Measurements from ENCODE around the gene PPP1CB.
A peak's percentile ranks its signal among the peaks of the same experiment; 100 is the strongest.

The PPP1CB gene

GRCh38 chr2:28745876-28746275, 5.8 kb upstream of the PPP1CB start:
- Histone ChIP-seq H3K9me3 (ENCODE audit: severe bottlenecking) (no peaks in the 10 kb centered on the region), H3K4me3 (ENCODE audit: low read depth, low read length) (no peak overlapping the region), H3K36me3 (no peaks in the 10 kb centered on the region), H3K27me3 (ENCODE audit: insufficient read depth, low read depth, severe bottlenecking) (no peaks in the 10 kb centered on the region), H3K27ac (no peak overlapping the region)
- no peak for DNase-seq
- TF ChIP-seq, protein P1, sequence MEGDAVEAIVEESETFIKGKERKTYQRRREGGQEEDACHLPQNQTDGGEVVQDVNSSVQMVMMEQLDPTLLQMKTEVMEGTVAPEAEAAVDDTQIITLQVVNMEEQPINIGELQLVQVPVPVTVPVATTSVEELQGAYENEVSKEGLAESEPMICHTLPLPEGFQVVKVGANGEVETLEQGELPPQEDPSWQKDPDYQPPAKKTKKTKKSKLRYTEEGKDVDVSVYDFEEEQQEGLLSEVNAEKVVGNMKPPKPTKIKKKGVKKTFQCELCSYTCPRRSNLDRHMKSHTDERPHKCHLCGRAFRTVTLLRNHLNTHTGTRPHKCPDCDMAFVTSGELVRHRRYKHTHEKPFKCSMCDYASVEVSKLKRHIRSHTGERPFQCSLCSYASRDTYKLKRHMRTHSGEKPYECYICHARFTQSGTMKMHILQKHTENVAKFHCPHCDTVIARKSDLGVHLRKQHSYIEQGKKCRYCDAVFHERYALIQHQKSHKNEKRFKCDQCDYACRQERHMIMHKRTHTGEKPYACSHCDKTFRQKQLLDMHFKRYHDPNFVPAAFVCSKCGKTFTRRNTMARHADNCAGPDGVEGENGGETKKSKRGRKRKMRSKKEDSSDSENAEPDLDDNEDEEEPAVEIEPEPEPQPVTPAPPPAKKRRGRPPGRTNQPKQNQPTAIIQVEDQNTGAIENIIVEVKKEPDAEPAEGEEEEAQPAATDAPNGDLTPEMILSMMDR (IDR thresholded peaks at IDR 0.05; ENCODE audit: low read depth, low read length) = no peak

- TF ChIP-seq, protein P1 (IDR thresholded peaks at IDR 0.05; ENCODE audit: low read depth, low read length) = no peak
- Histone ChIP-seq H3K9me3 (ENCODE audit: severe bottlenecking) (no peaks in the 10 kb centered on the region), H3K27me3 (ENCODE audit: insufficient read depth, low read depth, severe bottlenecking) (no peaks in the 10 kb centered on the region), H3K36me3 (no peaks in the 10 kb centered on the region), H3K27ac (no peak overlapping the region), H3K4me3 (ENCODE audit: low read depth, low read length) (no peak overlapping the region)
- no peak for DNase-seq
Measured at GRCh38 chr2:28746429-28747111, 5.1 kb upstream of the PPP1CB start.

DNA sequence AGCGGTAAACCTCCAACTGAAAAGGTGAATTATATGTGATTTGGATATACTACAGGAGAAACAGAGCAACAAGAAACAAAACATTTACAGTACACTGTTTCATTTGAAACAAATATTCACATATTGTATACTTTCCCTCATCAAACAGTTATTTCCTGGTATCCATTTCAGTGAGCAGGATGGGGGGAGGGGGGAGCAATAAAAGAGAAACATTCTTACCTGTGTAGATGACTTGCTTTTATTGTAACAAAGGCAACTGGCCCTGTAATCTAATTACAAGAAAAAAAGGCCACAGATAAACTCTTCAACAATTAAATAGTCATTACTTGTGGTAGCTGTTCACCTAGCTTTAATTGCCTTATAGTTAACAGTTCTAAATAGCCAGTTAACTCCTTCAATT, 3.9 kb upstream of the PPP1CB start:
- TF ChIP-seq, protein P1 (IDR thresholded peaks at IDR 0.05; ENCODE audit: low read depth, low read length) = no peak
- Histone ChIP-seq H3K27ac (no peak overlapping the region), H3K36me3 (peaks cover 6% of the 10 kb centered on the region), H3K4me3 (ENCODE audit: low read depth, low read length) (no peak overlapping the region), H3K9me3 (ENCODE audit: severe bottlenecking) (no peaks in the 10 kb centered on the region), H3K27me3 (ENCODE audit: insufficient read depth, low read depth, severe bottlenecking) (no peaks in the 10 kb centered on the region)
- no peak for DNase-seq

DNA sequence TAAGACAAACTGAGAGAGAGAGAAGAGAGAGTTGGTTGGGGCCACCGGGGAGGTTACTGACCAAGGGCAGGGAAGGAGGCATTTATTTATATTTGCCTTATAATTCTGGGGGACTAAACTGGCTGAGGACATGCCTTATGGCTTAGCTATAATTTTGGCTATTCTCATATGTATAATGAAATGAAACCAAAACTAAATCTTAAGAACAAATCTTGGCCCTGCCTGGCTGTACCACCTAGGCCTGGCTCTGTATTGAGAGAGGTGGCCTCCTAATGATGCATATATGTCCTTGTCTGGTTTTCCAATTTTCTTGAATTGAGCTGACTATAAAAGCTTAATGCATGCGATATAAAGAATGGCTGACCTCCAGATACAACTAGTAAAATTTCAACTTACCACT, 3.5 kb upstream of the PPP1CB start:
- Histone ChIP-seq H3K36me3 (peaks cover 6% of the 10 kb centered on the region), H3K4me3 (ENCODE audit: low read depth, low read length) (no peak overlapping the region), H3K9me3 (ENCODE audit: severe bottlenecking) (no peaks in the 10 kb centered on the region), H3K27ac (no peak overlapping the region), H3K27me3 (ENCODE audit: insufficient read depth, low read depth, severe bottlenecking) (no peaks in the 10 kb centered on the region)
- DNase-seq = no peak
- TF ChIP-seq, protein P1 (IDR thresholded peaks at IDR 0.05; ENCODE audit: low read depth, low read length) = no peak

- H3K4me3 ChIP-seq (ENCODE audit: low read depth, low read length) = no peak overlapping the region
- H3K27me3 ChIP-seq (ENCODE audit: insufficient read depth, low read depth, severe bottlenecking) = no peaks in the 10 kb centered on the region
- H3K27ac ChIP-seq = no peak overlapping the region
- peaks cover 6% of the 10 kb centered on the region for H3K36me3 ChIP-seq
- TF ChIP-seq, protein P1 (IDR thresholded peaks at IDR 0.05; ENCODE audit: low read depth, low read length) = no peak
- no peaks in the 10 kb centered on the region for H3K9me3 ChIP-seq (ENCODE audit: severe bottlenecking)
- no peak for DNase-seq
Measured at GRCh38 chr2:28748941-28749340, 2.7 kb upstream of the PPP1CB start.

DNA sequence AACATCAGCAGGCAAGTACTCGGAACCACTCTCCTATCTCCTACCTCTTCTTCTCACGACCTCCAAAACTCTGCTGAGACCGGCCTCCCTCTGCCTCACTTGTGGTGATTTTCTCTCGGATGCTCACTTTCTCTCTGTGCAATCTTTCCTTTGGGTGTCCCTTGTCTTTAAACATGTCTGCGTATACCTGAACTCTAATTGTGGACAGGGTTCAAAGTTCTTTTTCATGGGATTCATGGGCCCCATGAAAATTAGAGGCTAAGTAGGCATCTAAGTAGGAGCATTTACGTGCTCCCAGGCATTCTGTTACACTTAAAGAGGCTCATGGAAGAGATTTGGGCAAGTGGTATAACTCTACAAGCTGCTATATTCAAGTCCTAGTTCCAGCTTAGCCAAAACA, 2.1 kb upstream of the PPP1CB start:
- no peaks in the 10 kb centered on the region for H3K9me3 ChIP-seq (ENCODE audit: severe bottlenecking)
- peak overlapping the region; percentile 95 for H3K27ac ChIP-seq
- H3K4me3 ChIP-seq (ENCODE audit: low read depth, low read length) = no peak overlapping the region
- DNase-seq = no peak
- H3K36me3 ChIP-seq = peaks cover 6% of the 10 kb centered on the region
- TF ChIP-seq, protein P1 (IDR thresholded peaks at IDR 0.05; ENCODE audit: low read depth, low read length) = no peak
- H3K27me3 ChIP-seq (ENCODE audit: insufficient read depth, low read depth, severe bottlenecking) = no peaks in the 10 kb centered on the region

All from WERI-Rb-1 (cell line).